B cell (primary cell): Measurements from ENCODE around the gene DYRK2. TPM values are rescaled to one million over a fixed set of nuclear protein-coding genes. Genes with fewer than 3 reads are reported as not detected.

Source experiments
- ATAC-seq: fragments of 200-7000 bp; cut with Tn5 transposase; one replicate; pipeline ENCODE4 v1.10.0; 2021; ENCODE audit warnings: low read depth, mild to moderate bottlenecking, moderate number of reproducible peaks, moderate library complexity
- CTCF ChIA-PET: fragments of 350-600 bp; sonication (Branson Sonifier 250); formaldehyde crosslinking; loops from one replicate; lab custom pipeline; 2021; ENCODE audit warnings: antibody characterized with exemption, inconsistent platforms; lab: Charles Lee
- POLR2A ChIA-PET: fragments of 350-600 bp; sonication (Branson Sonifier 250); formaldehyde crosslinking; loops from one replicate; lab custom pipeline; 2021; ENCODE audit warnings: antibody characterized with exemption; lab: Charles Lee
- DNase-seq: peaks from one replicate; pipeline ENCODE4 v3.0.0; 2013
- H2AFZ ChIP-seq: 2 replicates; pipeline ENCODE4 v1.6.1; 2012; ENCODE audit warnings: mild to moderate bottlenecking, low read depth, low read length; ENCODE audit not compliant: insufficient read depth, poor library complexity, severe bottlenecking
- H3K27ac ChIP-seq, 2 donors: 1 replicate in 1 of 2; 2 replicates in 1 of 2; pipeline ENCODE4 v1.5.1; 2012 to 2013; ENCODE audit warnings: low read length in 2 of 2, mild to moderate bottlenecking in 2 of 2, moderate library complexity in 1 of 2
- H3K27me3 ChIP-seq, 4 experiments: fragments of 200-600 bp in 1 of 4; sonication (generic) in 1 of 4; replicated peaks in 1 of 4; 1 replicate in 2 of 4; 2 replicates in 2 of 4; pipeline versions ENCODE4 v1.6.1 to v1.7.0; 2013 to 2016; ENCODE audit warnings: low read length in 3 of 4, mild to moderate bottlenecking in 2 of 4, mixed read lengths in 1 of 4, moderate library complexity in 1 of 4; ENCODE audit not compliant: insufficient read depth in 4 of 4, control insufficient read depth in 3 of 4; ENCODE audit errors: control extremely low read depth in 1 of 4
- H3K36me3 ChIP-seq, 2 experiments: replicated peaks in 1 of 2; 1 replicate in 1 of 2; 2 replicates in 1 of 2; pipeline versions ENCODE4 v1.6.1 to v1.7.1; 2013; ENCODE audit warnings: low read length in 1 of 2; ENCODE audit not compliant: insufficient read depth in 2 of 2, control insufficient read depth in 1 of 2; ENCODE audit errors: control extremely low read depth in 1 of 2, extremely low read depth in 1 of 2
- H3K4me1 ChIP-seq, 2 donors: fragments of 200-600 bp in 1 of 2; sonication (generic) in 1 of 2; 1 replicate in 1 of 2; 2 replicates in 1 of 2; pipeline versions ENCODE4 v1.5.1 to v1.6.1; 2013 to 2017; ENCODE audit warnings: low read length in 2 of 2; ENCODE audit not compliant: control insufficient read depth in 2 of 2, insufficient read depth in 2 of 2
- H3K4me2 ChIP-seq: replicated peaks from 2 replicates; pipeline ENCODE3; 2012; ENCODE audit warnings: mild to moderate bottlenecking, low read depth, low read length; ENCODE audit not compliant: poor library complexity, severe bottlenecking
- H3K4me3 ChIP-seq, 5 experiments: fragments of 200-600 bp in 1 of 5; sonication (generic) in 1 of 5; 1 replicate in 3 of 5; 2 replicates in 2 of 5; pipeline versions ENCODE4 v1.5.1 to v1.7.0; 2011 to 2016; ENCODE audit warnings: low read length in 4 of 5, mild to moderate bottlenecking in 4 of 5, low read depth in 2 of 5, control low read depth in 1 of 5, moderate library complexity in 1 of 5; ENCODE audit not compliant: insufficient read depth in 1 of 5; ENCODE audit errors: control extremely low read depth in 1 of 5, extremely low read depth in 1 of 5
- H3K79me2 ChIP-seq: fragments of 200-600 bp; sonication (generic); one replicate; pipeline ENCODE4 v1.6.0; 2016; ENCODE audit warnings: low read length; ENCODE audit not compliant: control insufficient read depth, insufficient read depth
- H3K9ac ChIP-seq: fragments of 200-600 bp; sonication (generic); 2 replicates; pipeline ENCODE4 v1.6.1; 2017; ENCODE audit warnings: mild to moderate bottlenecking, low read length, moderate library complexity
- H3K9me3 ChIP-seq, 3 donors: one replicate each; pipeline versions ENCODE4 v1.6.1 to v1.7.1; 2013; ENCODE audit warnings: low read length in 2 of 3; ENCODE audit not compliant: control insufficient read depth in 2 of 3, insufficient read depth in 1 of 3; ENCODE audit errors: control extremely low read depth in 1 of 3
- H4K20me1 ChIP-seq: 2 replicates; pipeline ENCODE4 v1.6.0; 2012; ENCODE audit warnings: mild to moderate bottlenecking, low read length; ENCODE audit not compliant: insufficient read depth, control insufficient read depth, poor library complexity, severe bottlenecking
- H3K27ac Mint-ChIP-seq: one replicate; pipeline ENCODE4 v1.8.0; 2021; ENCODE audit warnings: mixed read lengths
- H3K27me3 Mint-ChIP-seq: one replicate; pipeline ENCODE4 v1.8.0; 2021; ENCODE audit warnings: mixed read lengths
- H3K4me1 Mint-ChIP-seq: one replicate; pipeline ENCODE4 v1.8.0; 2021; ENCODE audit warnings: mixed read lengths
- H3K4me3 Mint-ChIP-seq: one replicate; pipeline ENCODE4 v1.8.0; 2021; ENCODE audit warnings: mixed read lengths
- H3K9me3 Mint-ChIP-seq: one replicate; pipeline ENCODE4 v1.8.0; 2022; ENCODE audit warnings: mixed read lengths; ENCODE audit not compliant: insufficient read depth
- EZH2 ChIP-seq: IDR thresholded peaks from 2 replicates; pipeline ENCODE4 v1.6.1; 2012; ENCODE audit warnings: borderline replicate concordance, low read depth, mild to moderate bottlenecking, moderate library complexity, low read length; ENCODE audit not compliant: insufficient read depth, poor library complexity, severe bottlenecking
- WGBS: methylation state at CpG from one replicate; pipeline ENCODE4 v1.1.5; 2013; ENCODE audit warnings: missing lambda C conversion rate; ENCODE audit not compliant: insufficient coverage; 5-methylcytosine and 5-hydroxymethylcytosine counted together
- intact Hi-C: fragments of 100-400 bp; cut with micrococcal nuclease; formaldehyde crosslinking; loops from one replicate; pipeline ENCODE4 v1.10.0; 2022
- polyA plus RNA-seq: library from polyadenylated mRNA; depleted of rRNA; stranded (reverse); fragments of >200 nt; gene quantifications from 2 replicates; pipeline ENCODE4 v1.2.3, GENCODE V29; 2012
- total RNA-seq, 2 donors: library from RNA; stranded (reverse); fragments of 120-200 nt in 1 of 2; gene quantifications; 1 replicate in 1 of 2; 2 replicates in 1 of 2; pipeline versions ENCODE4 v1.2.3 to v1.2.4, GENCODE V29; 2013 to 2022
- TF ChIP-seq, protein P1 (sequence below): fragments of 200-600 bp; IDR thresholded peaks from one replicate; pipeline ENCODE4 v1.8.0; 2022; ENCODE audit warnings: antibody characterized with exemption, mild to moderate bottlenecking

The DYRK2 gene
- total and polyA plus RNA-seq, 2 donors (not counting 1 experiment from before 2014, with no cell fraction given), result 21.3 to 75.3 TPM

DNA sequence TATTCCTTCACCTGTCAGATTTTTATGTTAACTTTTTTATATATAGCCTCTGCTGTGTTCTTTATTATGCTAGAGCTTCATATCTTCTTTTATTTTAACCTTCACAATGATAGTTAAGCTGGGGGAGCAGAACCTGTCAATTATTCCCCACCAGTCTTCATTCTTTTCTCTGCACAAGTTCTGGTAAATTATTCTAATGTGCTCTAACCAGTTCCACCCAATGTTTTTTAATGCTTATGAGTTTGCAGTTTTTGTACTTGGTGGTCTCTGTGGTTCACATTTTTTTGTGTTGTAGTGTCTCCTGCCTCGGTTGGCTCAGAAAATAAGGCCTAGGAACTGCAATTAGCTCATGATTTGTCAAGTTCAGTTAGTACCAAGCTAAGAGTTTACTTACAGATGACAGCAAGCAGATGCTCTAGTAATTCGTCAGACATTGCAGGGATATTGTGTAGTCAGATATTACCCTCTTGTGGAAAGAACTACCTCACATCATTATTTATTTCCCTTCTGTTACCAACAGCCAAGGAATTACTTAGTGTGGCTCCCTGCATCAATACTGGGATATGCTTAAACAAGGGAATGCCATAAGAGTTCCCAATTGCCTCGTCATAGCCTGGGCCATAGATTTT, 14.5 kb downstream of the DYRK2 start:
- intact Hi-C loops, result loop anchor here (5.0 kb wide), 1 partner anchor 306 kb away; no protein-coding TSS in a partner anchor
- ATAC-seq, result no peak
- TF ChIP-seq, protein P1, sequence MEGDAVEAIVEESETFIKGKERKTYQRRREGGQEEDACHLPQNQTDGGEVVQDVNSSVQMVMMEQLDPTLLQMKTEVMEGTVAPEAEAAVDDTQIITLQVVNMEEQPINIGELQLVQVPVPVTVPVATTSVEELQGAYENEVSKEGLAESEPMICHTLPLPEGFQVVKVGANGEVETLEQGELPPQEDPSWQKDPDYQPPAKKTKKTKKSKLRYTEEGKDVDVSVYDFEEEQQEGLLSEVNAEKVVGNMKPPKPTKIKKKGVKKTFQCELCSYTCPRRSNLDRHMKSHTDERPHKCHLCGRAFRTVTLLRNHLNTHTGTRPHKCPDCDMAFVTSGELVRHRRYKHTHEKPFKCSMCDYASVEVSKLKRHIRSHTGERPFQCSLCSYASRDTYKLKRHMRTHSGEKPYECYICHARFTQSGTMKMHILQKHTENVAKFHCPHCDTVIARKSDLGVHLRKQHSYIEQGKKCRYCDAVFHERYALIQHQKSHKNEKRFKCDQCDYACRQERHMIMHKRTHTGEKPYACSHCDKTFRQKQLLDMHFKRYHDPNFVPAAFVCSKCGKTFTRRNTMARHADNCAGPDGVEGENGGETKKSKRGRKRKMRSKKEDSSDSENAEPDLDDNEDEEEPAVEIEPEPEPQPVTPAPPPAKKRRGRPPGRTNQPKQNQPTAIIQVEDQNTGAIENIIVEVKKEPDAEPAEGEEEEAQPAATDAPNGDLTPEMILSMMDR, result no peak
- no peak for TF ChIP-seq EZH2
- H3K36me3 ChIP-seq, result peaks cover 0 to 20% of the 10 kb centered on the region in 2 experiments
- H3K27me3 ChIP-seq, result no peaks in the 10 kb centered on the region
- Mint-ChIP-seq H3K4me1 (peaks cover 40% of the 10 kb centered on the region), H3K27me3 (no peaks in the 10 kb centered on the region), H3K9me3 (no peaks in the 10 kb centered on the region), H3K4me3 (no peak overlapping the region), H3K27ac (no peak overlapping the region)
- H3K27ac ChIP-seq, result no peak overlapping the region
- no peak overlapping the region for H3K9ac ChIP-seq
- H3K4me3 ChIP-seq, result no peak overlapping the region
- H4K20me1 ChIP-seq, result peaks cover 72% of the 10 kb centered on the region
- WGBS, result 57% methylated on average over 1 of the region's 3 CpGs
- ChIA-PET CTCF (interaction anchor here (0.9 to 1.5 kb wide), 3 partner anchors 222 to 307 kb away, joined by 3 to 10 read pairs (median 4); no protein-coding TSS in a partner anchor), POLR2A (no interaction called here)
- no peak overlapping the region for H3K4me2 ChIP-seq
- no peaks in the 10 kb centered on the region for H3K4me1 ChIP-seq
- H3K9me3 ChIP-seq, result no peaks in the 10 kb centered on the region
- H3K79me2 ChIP-seq, result peaks cover 18% of the 10 kb centered on the region
- peak; percentile 13 for DNase-seq
- no peak overlapping the region for H2AFZ ChIP-seq

DNA sequence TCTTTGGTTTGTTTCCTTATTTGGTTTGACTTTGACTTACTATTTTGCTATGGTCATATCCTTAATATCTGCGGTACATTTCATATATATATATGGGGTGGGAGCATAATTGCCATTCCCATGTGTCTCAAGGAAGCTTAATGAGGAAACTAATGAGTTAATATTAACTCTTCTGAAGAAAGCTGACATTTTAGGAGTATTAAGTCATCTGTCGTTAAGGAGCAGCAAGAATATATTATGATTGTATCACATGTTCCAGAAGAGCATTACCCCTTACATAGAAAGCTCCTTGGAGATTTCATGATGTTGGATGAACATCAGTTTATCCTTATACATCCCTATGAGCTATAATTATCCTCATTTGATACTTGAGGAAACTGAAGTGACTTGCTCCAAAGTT, 15.6 kb downstream of the DYRK2 start:
- H3K27ac ChIP-seq, result no peak overlapping the region
- peaks cover 0 to 9% of the 10 kb centered on the region in 2 experiments for H3K36me3 ChIP-seq
- TF ChIP-seq EZH2, result no peak
- TF ChIP-seq, protein P1, result no peak
- H3K79me2 ChIP-seq, result peaks cover 11% of the 10 kb centered on the region
- DNase-seq (no peak), ATAC-seq (no peak)
- CTCF ChIA-PET, result interaction anchor here (0.8 to 0.9 kb wide), 2 partner anchors 15 to 308 kb away, joined by 3 to 5 read pairs; partner anchors contain the start of gene DYRK2
- no peaks in the 10 kb centered on the region for H3K4me1 ChIP-seq
- peaks cover 38% of the 10 kb centered on the region for H3K4me1 Mint-ChIP-seq
- POLR2A ChIA-PET, result no interaction called here
- no peak overlapping the region for H3K4me2 ChIP-seq
- no CpG with 5 or more reads among the region's 2 CpGs for WGBS
- H3K27me3 ChIP-seq, result no peaks in the 10 kb centered on the region
- no peaks in the 10 kb centered on the region for H3K9me3 Mint-ChIP-seq
- H3K27ac Mint-ChIP-seq, result no peak overlapping the region
- no peak overlapping the region for H3K9ac ChIP-seq
- H2AFZ ChIP-seq, result no peak overlapping the region
- no peaks in the 10 kb centered on the region for H3K9me3 ChIP-seq
- no peak overlapping the region for H3K4me3 ChIP-seq
- intact Hi-C loops, result loop anchor here (5.0 kb wide), 1 partner anchor 307 kb away; no protein-coding TSS in a partner anchor
- H3K4me3 Mint-ChIP-seq, result no peak overlapping the region
- peaks cover 61% of the 10 kb centered on the region for H4K20me1 ChIP-seq
- H3K27me3 Mint-ChIP-seq, result no peaks in the 10 kb centered on the region
